GM18909 (cell line): ENCODE measurements around the gene GPR22.

Experiments used
- ATAC-seq: cut with Tn5 transposase; IDR thresholded peaks from one replicate; pipeline ENCODE4 v1.9.1; 2021; ENCODE audit warnings: mild to moderate bottlenecking; ENCODE audit not compliant: unreplicated experiment, poor library complexity

Gene GPR22

GRCh38 chr7:107469929-107470328 is at the start of gene GPR22:
TSS of gene GPR22 (plus strand) at chr7:107470057. CDS start at chr7:107474061, 4,004 bp downstream.
- no peak for ATAC-seq

GRCh38 chr7:107427462-107427861 is 42.4 kb upstream of the GPR22 start:
- no peak for ATAC-seq

- no peak for ATAC-seq
These were observed 41.2 kb upstream of the GPR22 start for GRCh38 chr7:107428642-107429041.

- ATAC-seq: no peak
These were observed 39.8 kb upstream of the GPR22 start for GRCh38 chr7:107430057-107430456.

GRCh38 chr7:107432261-107432660 is 37.6 kb upstream of the GPR22 start:
- no peak for ATAC-seq

- no peak for ATAC-seq
These were observed 34.1 kb upstream of the GPR22 start for GRCh38 chr7:107435749-107436148.

GRCh38 chr7:107439025-107439424 is 30.8 kb upstream of the GPR22 start:
- no peak for ATAC-seq

- ATAC-seq: no peak
These were observed 28.1 kb upstream of the GPR22 start for GRCh38 chr7:107441581-107442422.

- no peak for ATAC-seq
These were observed 27.2 kb upstream of the GPR22 start for GRCh38 chr7:107442678-107443077.

GRCh38 chr7:107446531-107446930 is 23.3 kb upstream of the GPR22 start:
- ATAC-seq: no peak

- ATAC-seq: no peak
These were observed 22.9 kb upstream of the GPR22 start for GRCh38 chr7:107446988-107447387.

- ATAC-seq: no peak
These were observed 18.9 kb upstream of the GPR22 start for GRCh38 chr7:107450970-107451369.

- ATAC-seq: no peak
These were observed 16.5 kb upstream of the GPR22 start for GRCh38 chr7:107453388-107453787.

GRCh38 chr7:107461938-107462533 is 7.8 kb upstream of the GPR22 start:
- ATAC-seq: no peak

- peak; percentile 57 for ATAC-seq
These were observed 6.4 kb upstream of the GPR22 start for GRCh38 chr7:107463139-107464078.

GRCh38 chr7:107464666-107465226 is 5.1 kb upstream of the GPR22 start:
- ATAC-seq: no peak

- ATAC-seq: no peak
These were observed 1.9 kb upstream of the GPR22 start for GRCh38 chr7:107467972-107468371.

GRCh38 chr7:107468824-107469223 is 1.0 kb upstream of the GPR22 start:
- no peak for ATAC-seq

- no peak for ATAC-seq
These were observed 1.6 kb downstream of the GPR22 start for GRCh38 chr7:107471292-107472070.

- ATAC-seq: no peak
These were observed 2.3 kb downstream of the GPR22 start for GRCh38 chr7:107472116-107472515.
